Caki2 (cell line): ENCODE data around the gene METTL2B. TPM values are rescaled to one million over a fixed set of nuclear protein-coding genes. Genes with fewer than 3 reads are reported as not detected.
"Not testable (repeated sequence)": the region's sequence is repeated elsewhere in the genome, so short reads cannot be mapped to it uniquely, and the experiment has no call there.

ENCODE experiments used
- DNase-seq: peaks from one replicate; pipeline ENCODE4 v3.0.0-alpha.2; 2015; ENCODE audit warnings: low read depth
- in situ Hi-C: cut with HindIII; loops from 2 replicates; pipeline ENCODE4 v1.10.0; 2016; ENCODE audit warnings: low sequenced_read_pairs, low pct_unique_long_range_greater_than_20kb, mixed read lengths
- total RNA-seq: library from RNA; depleted of rRNA; stranded (reverse); fragments of >200 nt; shearing (Covaris generic); gene quantifications from 2 replicates; pipeline ENCODE4 v1.2.3, GENCODE V29; 2014; ENCODE audit warnings: low replicate concordance; rRNA removed

Gene METTL2B
- total RNA-seq, 1 experiment from 2014 or later, result 17.3 TPM

- in situ Hi-C loops, DNase-seq: not testable (repeated sequence)
Observed at GRCh38 chr7:128546319-128546851, 69.8 kb downstream of the METTL2B start.

- in situ Hi-C loops, result no loop called here
- DNase-seq, result no peak
Observed at GRCh38 chr7:128550920-128551319, 74.4 kb downstream of the METTL2B start.

- DNase-seq, in situ Hi-C loops: not testable (repeated sequence)
Observed at GRCh38 chr7:128554394-128554793, 77.8 kb downstream of the METTL2B start.

Other genes starting within 250 kb of the METTL2B start
- gene LEP, start 235.5 kb upstream of the METTL2B start, total RNA-seq, result not detected in 2 replicates
- gene RBM28, start 132.8 kb upstream of the METTL2B start, total RNA-seq, result 12.9 and 30.0 TPM in 2 replicates
- gene PRRT4, start 115.1 kb upstream of the METTL2B start, total RNA-seq, result 0.91 TPM in 1 of 2 replicates, not detected in the other
- 44.7 and 65.4 TPM in 2 replicates for gene IMPDH1, start 66.8 kb upstream of the METTL2B start, total RNA-seq
- 8.6 and 14.8 TPM in 2 replicates for gene HILPDA, start 20.9 kb upstream of the METTL2B start, total RNA-seq
- not detected in 2 replicates for gene GARIN1A, start 195.5 kb downstream of the METTL2B start, total RNA-seq